Measurements from ENCODE around the gene SLC22A9.

The SLC22A9 gene

DNA sequence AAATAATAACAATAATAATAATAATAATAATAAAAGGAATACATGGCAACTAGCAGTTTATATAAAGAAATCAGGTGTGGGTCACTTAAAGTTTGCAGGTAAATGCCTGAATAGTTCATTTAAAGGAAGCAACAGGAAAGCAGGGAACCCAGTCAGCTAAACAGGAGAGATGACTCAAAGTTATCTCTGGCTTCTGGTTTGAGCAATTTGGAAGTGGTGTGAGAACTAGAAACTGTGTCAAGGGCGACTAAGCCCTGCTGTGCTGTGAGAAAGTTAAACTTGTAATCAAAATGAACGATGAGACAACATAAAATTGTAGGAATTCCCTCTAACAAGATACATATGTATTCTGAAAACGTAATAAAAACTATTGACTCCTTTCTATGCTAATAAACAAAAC, 35.5 kb downstream of the SLC22A9 start:
- Histone ChIP-seq H3K9me3 (ENCODE audit: control insufficient read depth, insufficient read depth, low read length) (no peaks in the 10 kb centered on the region), H3K36me3 (ENCODE audit: control insufficient read depth, low read length) (no peaks in the 10 kb centered on the region), H3K27me3 (ENCODE audit: control insufficient read depth, low read length) (no peaks in the 10 kb centered on the region), H3K9me2 (replicated peaks; ENCODE audit: control insufficient read depth, low read length) (no peaks in the 10 kb centered on the region), H3K4me3 (ENCODE audit: low read length) (no peak overlapping the region), H3K27ac (ENCODE audit: low read depth, low read length) (no peak overlapping the region), H3K4me2 (ENCODE audit: low read length) (no peak overlapping the region), H3F3A (ENCODE audit: control insufficient read depth, insufficient read depth) (no peaks in the 10 kb centered on the region), H3K4me1 (ENCODE audit: control insufficient read depth, low read length) (no peaks in the 10 kb centered on the region), H3K79me2 (ENCODE audit: control insufficient read depth, low read length) (no peaks in the 10 kb centered on the region), H4K20me1 (ENCODE audit: control insufficient read depth, insufficient read depth, low read depth, low read length) (no peaks in the 10 kb centered on the region)
- TF ChIP-seq CTCF (IDR thresholded peaks at IDR 0.05; ENCODE audit: low read depth, low read length, poor library complexity, severe bottlenecking) = no peak
- TF ChIP-seq EZH2phosphoT487 (IDR thresholded peaks at IDR 0.05; ENCODE audit: borderline replicate concordance, low read length) = no peak

- Histone ChIP-seq H3F3A (ENCODE audit: control insufficient read depth, insufficient read depth) (no peaks in the 10 kb centered on the region), H3K4me2 (ENCODE audit: low read length) (no peak overlapping the region), H3K27me3 (ENCODE audit: control insufficient read depth, low read length) (no peaks in the 10 kb centered on the region), H3K79me2 (ENCODE audit: control insufficient read depth, low read length) (no peaks in the 10 kb centered on the region), H4K20me1 (ENCODE audit: control insufficient read depth, insufficient read depth, low read depth, low read length) (no peaks in the 10 kb centered on the region), H3K27ac (ENCODE audit: low read depth, low read length) (no peak overlapping the region), H3K36me3 (ENCODE audit: control insufficient read depth, low read length) (no peaks in the 10 kb centered on the region), H3K9me3 (ENCODE audit: control insufficient read depth, insufficient read depth, low read length) (no peaks in the 10 kb centered on the region), H3K9me2 (replicated peaks; ENCODE audit: control insufficient read depth, low read length) (no peaks in the 10 kb centered on the region), H3K4me3 (ENCODE audit: low read length) (no peak overlapping the region), H3K4me1 (ENCODE audit: control insufficient read depth, low read length) (no peaks in the 10 kb centered on the region)
- TF ChIP-seq CTCF (IDR thresholded peaks at IDR 0.05; ENCODE audit: low read depth, low read length, poor library complexity, severe bottlenecking) (no peak), EZH2phosphoT487 (IDR thresholded peaks at IDR 0.05; ENCODE audit: borderline replicate concordance, low read length) (no peak)
Measured at GRCh38 chr11:63406458-63406857, 36.9 kb downstream of the SLC22A9 start.

- no peak for TF ChIP-seq CTCF (IDR thresholded peaks at IDR 0.05; ENCODE audit: low read depth, low read length, poor library complexity, severe bottlenecking)
- H3K27me3 ChIP-seq (ENCODE audit: control insufficient read depth, low read length) = no peaks in the 10 kb centered on the region
- H3K9me3 ChIP-seq (ENCODE audit: control insufficient read depth, insufficient read depth, low read length) = no peaks in the 10 kb centered on the region
- no peaks in the 10 kb centered on the region for H3K9me2 ChIP-seq (replicated peaks; ENCODE audit: control insufficient read depth, low read length)
- no peaks in the 10 kb centered on the region for H3K36me3 ChIP-seq (ENCODE audit: control insufficient read depth, low read length)
- H3F3A ChIP-seq (ENCODE audit: control insufficient read depth, insufficient read depth) = no peaks in the 10 kb centered on the region
- no peaks in the 10 kb centered on the region for H3K79me2 ChIP-seq (ENCODE audit: control insufficient read depth, low read length)
- H3K4me3 ChIP-seq (ENCODE audit: low read length) = no peak overlapping the region
- no peaks in the 10 kb centered on the region for H3K4me1 ChIP-seq (ENCODE audit: control insufficient read depth, low read length)
- H4K20me1 ChIP-seq (ENCODE audit: control insufficient read depth, insufficient read depth, low read depth, low read length) = no peaks in the 10 kb centered on the region
- no peak overlapping the region for H3K4me2 ChIP-seq (ENCODE audit: low read length)
- H3K27ac ChIP-seq (ENCODE audit: low read depth, low read length) = no peak overlapping the region
Measured at GRCh38 chr11:63417174-63417852, 47.7 kb downstream of the SLC22A9 start.
